ENCODE results near the gene GATA6.

Gene GATA6

GRCh38 chr18:22170421-22171257 is 1.2 kb downstream of the GATA6 start:
- H3K27ac ChIP-seq: peak overlapping the region in 10 of 11 experiments; percentile 30 to 81 (median 76); a peak in 19 of 22 replicates
- no peak for TF ChIP-seq Cebpa-rat (IDR thresholded peaks at IDR 0.05)
- H3K9ac ChIP-seq: peak overlapping the region; percentile 65 to 87 (median 80)
- H3K36me3 ChIP-seq: peaks cover 0 to 7% (median 0%) of the 10 kb centered on the region in 11 experiments; a peak in 2 of 22 replicates
- peaks cover 12 to 28% (median 21%) of the 10 kb centered on the region in 11 experiments; a peak in 19 of 22 replicates for H3K9me3 ChIP-seq (replicated peaks in 1 of 11)
- peak overlapping the region; percentile 82 to 99 (median 96) for H3K4me2 ChIP-seq
- H3K4me1 ChIP-seq: peaks cover 10 to 28% (median 18%) of the 10 kb centered on the region in 10 experiments
- H3K27me3 ChIP-seq: peaks cover 31 to 49% (median 37%) of the 10 kb centered on the region in 11 experiments
- peaks cover 0 to 41% (median 12%) of the 10 kb centered on the region in 11 experiments; a peak in 12 of 22 replicates for H4K20me1 ChIP-seq
- H3K4me3 ChIP-seq: peak overlapping the region; percentile 80 to 95 (median 91)

- Histone ChIP-seq H3K36me3 (peaks cover 0 to 10% (median 2%) of the 10 kb centered on the region in 11 experiments; a peak in 11 of 22 replicates), H3K27me3 (peaks cover 22 to 40% (median 28%) of the 10 kb centered on the region in 11 experiments), H3K4me3 (peak overlapping the region; percentile 80 to 95 (median 91); a peak in 18 of 20 replicates), H3K9me3 (replicated peaks in 1 of 11) (peaks cover 4 to 21% (median 16%) of the 10 kb centered on the region in 11 experiments; a peak in 18 of 22 replicates), H3K4me2 (peak overlapping the region; percentile 82 to 99 (median 96)), H3K4me1 (peaks cover 10 to 28% (median 18%) of the 10 kb centered on the region in 10 experiments), H4K20me1 (peaks cover 0 to 41% (median 6%) of the 10 kb centered on the region in 11 experiments; a peak in 12 of 22 replicates), H3K9ac (peak overlapping the region in 6 of 11 experiments; percentile 80 to 87 (median 86); a peak in 8 of 22 replicates), H3K27ac (no peak overlapping the region)
- TF ChIP-seq Cebpa-rat (IDR thresholded peaks at IDR 0.05): no peak
These were observed 2.1 kb downstream of the GATA6 start for GRCh38 chr18:22171258-22172119.

GRCh38 chr18:22172120-22172582 is 2.8 kb downstream of the GATA6 start:
- Histone ChIP-seq H3K4me1 (peaks cover 10 to 28% (median 18%) of the 10 kb centered on the region in 10 experiments), H3K9ac (no peak overlapping the region), H3K36me3 (peaks cover 0 to 17% (median 8%) of the 10 kb centered on the region in 11 experiments; a peak in 17 of 22 replicates), H3K27ac (no peak overlapping the region), H4K20me1 (peaks cover 0 to 39% (median 6%) of the 10 kb centered on the region in 11 experiments; a peak in 12 of 22 replicates), H3K4me2 (peak overlapping the region in 1 of 11 experiments; percentile 31; a peak in 1 of 22 replicates), H3K9me3 (replicated peaks in 1 of 11) (peaks cover 0 to 21% (median 16%) of the 10 kb centered on the region in 11 experiments; a peak in 18 of 22 replicates), H3K4me3 (no peak overlapping the region), H3K27me3 (peaks cover 15 to 33% (median 22%) of the 10 kb centered on the region in 11 experiments)
- TF ChIP-seq Cebpa-rat (IDR thresholded peaks at IDR 0.05): no peak

GRCh38 chr18:22172594-22173049 is 3.2 kb downstream of the GATA6 start:
- Histone ChIP-seq H3K27me3 (peaks cover 11 to 29% (median 17%) of the 10 kb centered on the region in 11 experiments), H3K36me3 (peaks cover 0 to 21% (median 13%) of the 10 kb centered on the region in 11 experiments; a peak in 17 of 22 replicates), H3K4me1 (peaks cover 8 to 25% (median 16%) of the 10 kb centered on the region in 10 experiments), H4K20me1 (peaks cover 0 to 34% (median 2%) of the 10 kb centered on the region in 11 experiments; a peak in 12 of 22 replicates), H3K27ac (no peak overlapping the region), H3K4me2 (peak overlapping the region in 1 of 11 experiments; percentile 31; a peak in 1 of 22 replicates), H3K4me3 (no peak overlapping the region), H3K9ac (no peak overlapping the region), H3K9me3 (replicated peaks in 1 of 11) (peaks cover 0 to 18% (median 13%) of the 10 kb centered on the region in 11 experiments; a peak in 16 of 22 replicates)
- TF ChIP-seq Cebpa-rat (IDR thresholded peaks at IDR 0.05): no peak

- Histone ChIP-seq H3K4me3 (no peak overlapping the region), H3K27ac (no peak overlapping the region), H3K36me3 (peaks cover 0 to 22% (median 14%) of the 10 kb centered on the region in 11 experiments; a peak in 17 of 22 replicates), H3K4me1 (peaks cover 5 to 20% (median 11%) of the 10 kb centered on the region in 10 experiments; a peak in 18 of 20 replicates), H3K9me3 (replicated peaks in 1 of 11) (peaks cover 0 to 18% (median 13%) of the 10 kb centered on the region in 11 experiments; a peak in 16 of 22 replicates), H4K20me1 (peaks cover 0 to 31% (median 0%) of the 10 kb centered on the region in 11 experiments; a peak in 9 of 22 replicates), H3K27me3 (peaks cover 3 to 21% (median 9%) of the 10 kb centered on the region in 11 experiments), H3K4me2 (peak overlapping the region in 4 of 11 experiments; percentile 0 to 34 (median 19); a peak in 3 of 22 replicates), H3K9ac (no peak overlapping the region)
- TF ChIP-seq Cebpa-rat (IDR thresholded peaks at IDR 0.05): no peak
These were observed 4.0 kb downstream of the GATA6 start for GRCh38 chr18:22173221-22173927.

- H3K4me1 ChIP-seq: peaks cover 5 to 17% (median 10%) of the 10 kb centered on the region in 10 experiments; a peak in 17 of 20 replicates
- TF ChIP-seq Cebpa-rat (IDR thresholded peaks at IDR 0.05): no peak
- H3K4me3 ChIP-seq: no peak overlapping the region
- peaks cover 0 to 24% (median 14%) of the 10 kb centered on the region in 11 experiments; a peak in 17 of 22 replicates for H3K36me3 ChIP-seq
- peak overlapping the region in 5 of 11 experiments; percentile 0 to 34 (median 15); a peak in 4 of 22 replicates for H3K4me2 ChIP-seq
- H3K27me3 ChIP-seq: peaks cover 0 to 16% (median 6%) of the 10 kb centered on the region in 11 experiments; a peak in 9 of 22 replicates
- no peak overlapping the region for H3K9ac ChIP-seq
- H3K27ac ChIP-seq: no peak overlapping the region
- H4K20me1 ChIP-seq: peaks cover 0 to 31% (median 0%) of the 10 kb centered on the region in 11 experiments; a peak in 9 of 22 replicates
- peaks cover 0 to 18% (median 13%) of the 10 kb centered on the region in 11 experiments; a peak in 16 of 22 replicates for H3K9me3 ChIP-seq (replicated peaks in 1 of 11)
These were observed 4.5 kb downstream of the GATA6 start for GRCh38 chr18:22173928-22174301.

Data from BLaER1 treated with 17β-estradiol and CSF1 and Interleukin-3, amounts not matched to agents 10 nM and 100 nM (cell line).